GM18861 (cell line): ENCODE results near the gene ANKS6.

Experiments
- ATAC-seq: cut with Tn5 transposase; IDR thresholded peaks from one replicate; pipeline ENCODE4 v1.9.1; 2021; ENCODE audit not compliant: unreplicated experiment

The ANKS6 gene

GRCh38 chr9:98791608-98792490 is 4.5 kb downstream of the ANKS6 start:
- no peak for ATAC-seq

GRCh38 chr9:98790842-98791607 is 5.3 kb downstream of the ANKS6 start:
- no peak for ATAC-seq

GRCh38 chr9:98790134-98790841 is 6.1 kb downstream of the ANKS6 start:
- ATAC-seq, result no peak

- no peak for ATAC-seq
Measured at GRCh38 chr9:98789483-98790133, 6.7 kb downstream of the ANKS6 start.

DNA sequence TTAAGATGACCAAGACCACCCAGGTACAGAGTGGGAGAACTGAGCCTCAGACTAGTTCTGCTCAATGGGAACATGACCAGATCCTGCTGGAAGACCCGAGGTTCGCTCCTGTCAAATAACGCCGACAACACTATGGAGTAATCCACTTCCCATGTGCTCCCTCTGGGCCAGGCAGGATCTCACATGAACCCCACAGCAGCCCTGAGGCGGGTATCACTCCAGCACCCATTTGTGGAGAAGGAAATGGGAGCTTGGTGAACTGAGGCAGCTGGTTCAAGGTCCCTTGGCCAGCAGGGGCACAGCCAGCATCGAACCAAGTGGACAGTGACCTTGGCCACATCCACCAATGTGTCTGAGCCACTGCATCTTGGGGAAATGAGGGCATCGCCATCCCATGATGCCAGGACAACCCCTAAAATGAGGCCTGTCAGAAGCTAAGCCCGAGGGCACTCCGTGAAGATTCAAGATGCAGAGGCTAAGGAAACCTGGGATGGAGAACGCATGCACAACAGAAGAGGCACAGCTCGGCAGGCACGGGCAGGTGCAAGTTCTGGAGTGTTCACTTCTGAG is 8.5 kb downstream of the ANKS6 start:
- no peak for ATAC-seq

GRCh38 chr9:98786750-98787510 is 9.4 kb downstream of the ANKS6 start:
- ATAC-seq, result no peak

DNA sequence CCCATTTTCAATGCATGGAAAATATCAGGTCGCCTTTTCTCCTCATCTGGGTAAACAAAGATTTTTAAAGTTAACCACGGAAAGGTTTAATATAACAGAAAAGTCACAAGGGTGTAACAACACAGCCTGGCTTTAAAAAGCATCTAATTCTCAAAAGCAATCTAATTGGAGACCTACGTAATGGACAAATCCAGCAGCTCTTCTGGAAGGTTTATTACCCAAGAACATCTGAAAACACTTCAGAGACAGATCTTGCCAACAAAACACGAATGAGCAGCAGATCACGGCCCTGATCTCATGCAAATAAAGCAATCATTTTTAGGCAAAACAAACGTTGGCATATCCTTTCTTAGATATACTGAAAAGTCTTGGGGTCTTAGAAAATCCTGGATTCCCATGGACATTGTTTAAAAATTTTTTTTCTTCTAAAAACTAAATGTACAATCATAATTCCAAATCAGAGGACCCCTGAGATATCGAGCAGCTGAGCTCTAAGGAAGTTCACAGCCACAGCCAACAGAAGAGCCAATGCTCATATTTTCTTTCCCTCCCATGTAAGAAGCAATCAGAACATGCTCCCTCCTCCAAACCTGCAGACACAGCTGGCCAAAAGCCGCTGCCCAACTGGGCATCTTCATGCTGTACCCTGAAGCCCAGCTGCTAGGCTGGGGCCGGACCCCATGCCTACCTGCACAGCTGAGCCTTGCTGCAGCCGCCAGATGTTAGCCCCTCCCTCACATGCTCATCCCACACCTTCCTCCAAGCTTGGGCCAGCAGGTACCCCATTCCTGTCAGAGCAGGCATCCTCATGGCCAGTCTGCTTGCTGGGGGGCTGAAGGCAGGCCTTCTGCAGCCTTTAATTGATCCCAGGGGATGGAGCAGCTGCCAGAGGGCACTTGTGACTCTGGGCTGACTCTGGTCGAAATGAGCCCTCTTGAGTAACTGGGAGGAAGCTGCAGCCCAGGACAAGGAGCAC is 11.2 kb downstream of the ANKS6 start:
- no peak for ATAC-seq

- no peak for ATAC-seq
Measured at GRCh38 chr9:98783518-98784226, 12.7 kb downstream of the ANKS6 start.

DNA sequence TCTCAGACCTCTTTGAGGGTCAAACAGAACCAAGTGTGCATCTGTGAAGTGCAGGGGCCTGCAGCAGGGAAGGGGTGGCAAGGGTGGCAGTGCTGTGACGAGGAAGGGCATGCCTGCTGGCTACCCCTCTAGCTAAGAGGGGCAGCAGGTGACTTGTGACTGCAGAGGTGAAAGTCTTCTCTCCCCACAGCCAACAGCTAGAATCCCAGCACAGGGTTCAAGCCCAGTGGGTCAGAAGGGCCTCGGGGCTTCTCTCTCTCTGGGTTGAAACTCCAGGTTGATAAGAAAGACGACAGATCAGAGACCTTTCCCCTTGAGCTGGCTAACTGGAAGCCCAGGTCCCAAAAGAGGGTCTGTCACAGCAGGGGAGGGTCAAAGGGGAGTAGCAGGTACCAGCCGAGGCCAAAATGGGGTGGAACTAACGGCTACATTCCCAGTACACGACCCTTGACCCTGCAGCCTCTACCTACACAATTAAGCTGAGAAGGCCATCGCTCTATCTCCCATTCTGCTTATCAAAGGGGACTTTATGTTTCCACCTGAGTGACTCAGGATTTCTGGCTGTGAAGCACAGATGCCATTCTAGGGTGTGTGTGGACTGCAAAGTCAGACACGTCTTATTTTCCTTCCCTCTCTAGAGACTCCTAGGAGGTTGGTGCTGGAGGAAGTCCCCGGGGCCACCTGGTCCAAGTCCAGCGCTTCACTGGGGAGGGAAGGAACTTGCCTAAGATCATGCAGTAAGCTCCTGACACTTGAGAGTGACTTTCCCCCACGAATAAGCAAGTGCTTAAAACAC is 14.6 kb downstream of the ANKS6 start:
- no peak for ATAC-seq

GRCh38 chr9:98780059-98780749 is 16.2 kb downstream of the ANKS6 start:
- no peak for ATAC-seq

- ATAC-seq, result no peak
Measured at GRCh38 chr9:98778711-98779530, 17.4 kb downstream of the ANKS6 start.

DNA sequence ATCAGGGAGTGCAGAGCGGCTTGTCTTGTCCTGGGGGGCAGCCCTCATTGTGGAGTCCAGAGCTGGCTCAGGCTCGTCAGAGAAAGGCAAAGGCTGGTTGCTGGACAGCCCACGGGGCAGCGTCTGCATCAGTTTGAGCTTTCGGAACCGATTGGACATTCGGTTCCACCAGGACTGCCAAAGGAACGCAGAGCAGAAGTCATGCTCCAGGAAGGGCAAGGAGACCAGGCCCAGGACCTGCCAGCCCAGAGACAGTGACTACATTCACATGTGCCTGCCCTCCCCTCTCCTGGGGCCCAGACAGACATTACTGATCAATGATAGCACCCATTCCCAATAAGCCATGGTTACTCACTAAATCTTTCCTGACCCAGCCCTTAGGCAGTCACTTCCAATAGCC is 18.1 kb downstream of the ANKS6 start:
- ATAC-seq, result no peak

GRCh38 chr9:98777618-98778017 is 18.7 kb downstream of the ANKS6 start:
- ATAC-seq, result no peak

DNA sequence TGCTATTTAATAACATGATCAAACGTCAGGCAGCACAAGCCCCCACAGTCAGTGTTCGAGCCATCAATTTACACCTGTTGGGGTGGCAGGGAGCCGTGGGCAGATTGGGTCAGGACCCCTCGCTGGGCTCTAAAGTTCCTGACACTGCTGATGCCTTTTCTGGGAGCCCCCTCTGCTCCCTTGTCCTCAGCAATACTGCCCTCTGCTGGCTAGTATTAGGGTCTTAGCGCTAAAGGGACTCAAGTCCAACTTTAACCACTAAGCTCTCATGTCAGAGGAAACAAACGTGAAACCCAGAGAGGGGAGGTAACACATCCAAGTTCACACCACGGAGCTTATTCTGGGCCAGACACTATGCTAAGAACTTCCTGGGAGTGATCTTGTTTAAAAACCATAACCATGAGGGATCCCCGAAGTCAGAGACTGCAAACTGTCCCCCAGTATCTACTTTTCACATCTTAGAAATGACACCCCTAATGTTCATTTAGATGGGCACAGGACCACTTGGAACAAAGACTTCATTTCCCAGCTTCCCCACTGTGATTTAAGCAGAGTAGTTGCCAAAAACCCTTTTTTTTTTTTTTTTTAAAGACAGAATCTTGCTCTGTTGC is 20.4 kb downstream of the ANKS6 start:
- no peak for ATAC-seq

GRCh38 chr9:98774746-98775145 is 21.6 kb downstream of the ANKS6 start:
- no peak for ATAC-seq

DNA sequence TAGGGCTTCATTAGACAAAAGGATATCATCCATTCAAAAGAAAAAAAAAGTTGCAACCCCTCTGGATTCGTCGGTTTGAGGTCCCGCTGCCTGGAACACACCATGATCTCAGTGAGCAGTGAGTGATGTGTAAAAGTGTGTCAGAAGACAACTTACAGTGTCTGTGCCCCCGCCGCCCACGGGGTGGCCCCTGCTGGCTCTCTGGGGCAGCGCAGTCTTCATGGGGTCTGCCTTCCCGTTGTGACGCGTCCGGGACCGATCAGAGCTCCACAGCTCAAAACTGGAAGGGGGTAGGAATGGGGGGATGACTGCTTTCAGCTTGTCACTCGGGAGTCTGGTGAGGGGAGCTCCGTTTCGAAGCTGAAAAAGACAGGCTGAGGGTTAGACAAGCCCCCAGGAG is 22.6 kb downstream of the ANKS6 start:
- ATAC-seq, result no peak
